Measurements from ENCODE around the gene ZNF804A. TPM values are rescaled to one million over a fixed set of nuclear protein-coding genes. Genes with fewer than 3 reads are reported as not detected.

The ZNF804A gene
- total and polyA plus RNA-seq, 4 donors, result 0.17 to 0.52 (median 0.26) TPM

DNA sequence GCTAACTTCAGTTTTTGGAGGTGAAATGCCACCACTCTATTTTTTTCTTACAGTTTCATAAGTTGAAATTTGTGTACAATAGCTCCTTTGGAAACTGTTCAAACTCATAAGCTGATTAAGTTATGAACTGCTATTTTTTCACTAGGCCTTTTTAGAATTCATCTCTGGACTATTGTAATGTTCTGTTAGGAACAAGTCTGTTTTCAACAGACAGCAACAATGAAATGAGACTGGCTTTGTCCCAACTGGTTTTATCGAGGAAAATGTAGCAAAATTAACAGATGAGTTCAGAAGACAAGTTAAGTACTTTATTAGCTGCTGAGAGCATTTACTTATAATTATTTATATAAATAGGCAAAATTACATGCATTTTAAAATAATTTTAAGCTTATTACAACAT, 310.6 kb downstream of the ZNF804A start:
- TF ChIP-seq, protein P1, sequence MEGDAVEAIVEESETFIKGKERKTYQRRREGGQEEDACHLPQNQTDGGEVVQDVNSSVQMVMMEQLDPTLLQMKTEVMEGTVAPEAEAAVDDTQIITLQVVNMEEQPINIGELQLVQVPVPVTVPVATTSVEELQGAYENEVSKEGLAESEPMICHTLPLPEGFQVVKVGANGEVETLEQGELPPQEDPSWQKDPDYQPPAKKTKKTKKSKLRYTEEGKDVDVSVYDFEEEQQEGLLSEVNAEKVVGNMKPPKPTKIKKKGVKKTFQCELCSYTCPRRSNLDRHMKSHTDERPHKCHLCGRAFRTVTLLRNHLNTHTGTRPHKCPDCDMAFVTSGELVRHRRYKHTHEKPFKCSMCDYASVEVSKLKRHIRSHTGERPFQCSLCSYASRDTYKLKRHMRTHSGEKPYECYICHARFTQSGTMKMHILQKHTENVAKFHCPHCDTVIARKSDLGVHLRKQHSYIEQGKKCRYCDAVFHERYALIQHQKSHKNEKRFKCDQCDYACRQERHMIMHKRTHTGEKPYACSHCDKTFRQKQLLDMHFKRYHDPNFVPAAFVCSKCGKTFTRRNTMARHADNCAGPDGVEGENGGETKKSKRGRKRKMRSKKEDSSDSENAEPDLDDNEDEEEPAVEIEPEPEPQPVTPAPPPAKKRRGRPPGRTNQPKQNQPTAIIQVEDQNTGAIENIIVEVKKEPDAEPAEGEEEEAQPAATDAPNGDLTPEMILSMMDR (IDR thresholded peaks at IDR 0.05; ENCODE audit: control extremely low read depth, extremely low read depth), result no peak
- ATAC-seq (ENCODE audit: insufficient read depth, low FRiP score), result no peak
- Histone ChIP-seq H3K36me3 (ENCODE audit: control insufficient read depth in 4 of 4, insufficient read depth in 4 of 4, low read length in 4 of 4) (no peaks in the 10 kb centered on the region), H3K9ac (ENCODE audit: insufficient read depth in 1 of 2, low read length in 2 of 2) (no peak overlapping the region), H3K9me3 (ENCODE audit: control insufficient read depth in 4 of 4, insufficient read depth in 3 of 4, low read length in 3 of 4) (peaks cover 0 to 4% (median 2%) of the 10 kb centered on the region in 4 donors), H3K27ac (ENCODE audit: low read depth in 1 of 2, low read length in 1 of 2) (no peak overlapping the region), H3K27me3 (ENCODE audit: control insufficient read depth in 3 of 3, insufficient read depth in 3 of 3, low read length in 2 of 3) (no peaks in the 10 kb centered on the region), H3K4me3 (no peak overlapping the region), H3K4me1 (ENCODE audit: control insufficient read depth in 5 of 5, insufficient read depth in 5 of 5, low read length in 5 of 5) (no peaks in the 10 kb centered on the region)
- peak in 2 of 3 donors; percentile 74 to 76 for DNase-seq
- 68 to 83% methylated on average over 1 of the region's 1 CpG for WGBS, 2 donors

DNA sequence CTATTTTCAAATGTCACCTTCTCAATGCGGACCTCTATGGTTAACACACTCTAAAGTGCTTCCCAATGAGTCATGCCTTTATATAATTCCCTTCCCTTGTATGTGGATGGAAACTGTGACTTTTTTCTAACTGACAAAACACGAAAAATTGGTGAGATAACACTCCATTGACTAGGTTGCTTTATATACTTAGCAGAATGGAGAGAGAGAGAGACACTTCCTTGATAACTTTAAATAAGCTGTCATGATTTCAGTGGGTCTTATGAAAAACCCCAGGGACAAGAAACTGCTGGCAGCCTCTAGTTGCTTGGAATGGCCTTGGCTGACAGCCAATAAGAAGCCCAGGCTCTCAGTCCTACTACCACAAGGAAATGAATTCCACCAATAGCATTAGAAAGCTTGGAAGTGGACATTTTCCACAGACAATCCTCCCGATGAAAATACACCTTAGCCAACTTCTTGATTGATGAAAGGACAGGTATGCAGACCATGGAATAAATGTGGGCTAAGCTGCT, 322.2 kb downstream of the ZNF804A start:
- 57 to 72% methylated on average over 3 of the region's 3 CpGs for WGBS, 2 donors
- Histone ChIP-seq H3K9ac (ENCODE audit: insufficient read depth in 1 of 2, low read length in 2 of 2) (no peak overlapping the region), H3K36me3 (ENCODE audit: control insufficient read depth in 4 of 4, insufficient read depth in 4 of 4, low read length in 4 of 4) (no peaks in the 10 kb centered on the region), H3K27ac (ENCODE audit: low read depth in 1 of 2, low read length in 1 of 2) (no peak overlapping the region), H3K4me3 (no peak overlapping the region), H3K4me1 (ENCODE audit: control insufficient read depth in 5 of 5, insufficient read depth in 5 of 5, low read length in 5 of 5) (no peaks in the 10 kb centered on the region), H3K9me3 (ENCODE audit: control insufficient read depth in 4 of 4, insufficient read depth in 3 of 4, low read length in 3 of 4) (no peaks in the 10 kb centered on the region), H3K27me3 (ENCODE audit: control insufficient read depth in 3 of 3, insufficient read depth in 3 of 3, low read length in 2 of 3) (no peaks in the 10 kb centered on the region)
- DNase-seq, result peak; percentile 8 to 28 (median 24)
- ATAC-seq (ENCODE audit: insufficient read depth, low FRiP score), result no peak
- TF ChIP-seq, protein P1 (IDR thresholded peaks at IDR 0.05; ENCODE audit: control extremely low read depth, extremely low read depth), result no peak

DNA sequence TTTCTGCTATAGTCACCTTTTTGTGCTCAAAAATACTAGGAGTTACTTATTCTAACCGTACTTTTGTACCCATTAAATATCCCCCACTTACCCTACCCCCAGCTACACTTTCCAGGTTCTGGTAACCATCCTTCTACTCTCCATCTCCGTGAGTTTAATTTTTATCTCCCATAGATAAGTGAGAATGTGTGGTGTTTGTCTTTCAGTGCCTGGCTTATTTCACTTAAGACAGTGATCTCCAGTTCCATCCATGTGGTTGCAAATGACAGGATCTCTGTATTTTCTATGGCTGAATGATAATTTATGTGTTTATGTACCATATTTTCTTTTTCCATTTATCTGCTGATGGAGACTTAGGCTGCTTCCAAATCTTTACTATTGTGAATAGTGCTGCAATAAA, 323.3 kb downstream of the ZNF804A start:
- DNase-seq, result no peak
- no peak overlapping the region for H3K27ac ChIP-seq (ENCODE audit: low read depth in 1 of 2, low read length in 1 of 2)
- H3K4me1 ChIP-seq (ENCODE audit: control insufficient read depth in 5 of 5, insufficient read depth in 5 of 5, low read length in 5 of 5), result no peaks in the 10 kb centered on the region
- no peaks in the 10 kb centered on the region for H3K27me3 ChIP-seq (ENCODE audit: control insufficient read depth in 3 of 3, insufficient read depth in 3 of 3, low read length in 2 of 3)
- H3K9me3 ChIP-seq (ENCODE audit: control insufficient read depth in 4 of 4, insufficient read depth in 3 of 4, low read length in 3 of 4), result no peaks in the 10 kb centered on the region
- H3K4me3 ChIP-seq, result no peak overlapping the region
- no peak overlapping the region for H3K9ac ChIP-seq (ENCODE audit: insufficient read depth in 1 of 2, low read length in 2 of 2)
- no peak for ATAC-seq (ENCODE audit: insufficient read depth, low FRiP score)
- TF ChIP-seq, protein P1 (IDR thresholded peaks at IDR 0.05; ENCODE audit: control extremely low read depth, extremely low read depth), result no peak
- 71 to 81% methylated on average over 2 of the region's 2 CpGs for WGBS, 2 donors
- no peaks in the 10 kb centered on the region for H3K36me3 ChIP-seq (ENCODE audit: control insufficient read depth in 4 of 4, insufficient read depth in 4 of 4, low read length in 4 of 4)

DNA sequence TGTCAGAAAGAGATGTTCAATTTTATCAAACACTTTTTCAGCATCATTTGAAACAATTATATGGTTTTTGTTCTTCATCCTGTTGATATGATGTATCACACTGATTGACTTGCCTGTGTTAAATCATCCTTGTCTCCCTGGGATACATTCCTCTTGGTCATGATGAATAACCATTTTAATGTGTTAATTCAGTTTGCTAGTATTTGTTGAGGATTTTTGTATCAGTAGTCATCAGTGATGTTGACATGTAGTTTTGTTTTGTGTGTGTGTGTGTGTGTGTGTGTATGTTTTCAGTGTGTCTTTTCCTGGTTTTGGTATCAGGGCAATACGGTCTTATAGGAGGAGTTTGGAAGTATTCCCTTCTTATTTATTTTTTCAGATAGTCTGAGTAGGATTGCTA, 325.4 kb downstream of the ZNF804A start:
- 83 to 88% methylated on average over 1 of the region's 1 CpG for WGBS, 2 donors
- Histone ChIP-seq H3K27me3 (ENCODE audit: control insufficient read depth in 3 of 3, insufficient read depth in 3 of 3, low read length in 2 of 3) (no peaks in the 10 kb centered on the region), H3K27ac (ENCODE audit: low read depth in 1 of 2, low read length in 1 of 2) (no peak overlapping the region), H3K9me3 (ENCODE audit: control insufficient read depth in 4 of 4, insufficient read depth in 3 of 4, low read length in 3 of 4) (no peaks in the 10 kb centered on the region), H3K4me1 (ENCODE audit: control insufficient read depth in 5 of 5, insufficient read depth in 5 of 5, low read length in 5 of 5) (no peaks in the 10 kb centered on the region), H3K9ac (ENCODE audit: insufficient read depth in 1 of 2, low read length in 2 of 2) (no peak overlapping the region), H3K4me3 (no peak overlapping the region), H3K36me3 (ENCODE audit: control insufficient read depth in 4 of 4, insufficient read depth in 4 of 4, low read length in 4 of 4) (no peaks in the 10 kb centered on the region)
- TF ChIP-seq, protein P1 (IDR thresholded peaks at IDR 0.05; ENCODE audit: control extremely low read depth, extremely low read depth), result no peak
- ATAC-seq (ENCODE audit: insufficient read depth, low FRiP score) (no peak), DNase-seq (no peak)

All from lung (tissue), 12 donors.